ENCODE measurements around the gene TTLL9. TPM values are rescaled to one million over a fixed set of nuclear protein-coding genes. Genes with fewer than 3 reads are reported as not detected.

Gene TTLL9
- total RNA-seq, 6 donors from 2014 or later, result 0.31 to 20.7 (median 4.4) TPM

DNA sequence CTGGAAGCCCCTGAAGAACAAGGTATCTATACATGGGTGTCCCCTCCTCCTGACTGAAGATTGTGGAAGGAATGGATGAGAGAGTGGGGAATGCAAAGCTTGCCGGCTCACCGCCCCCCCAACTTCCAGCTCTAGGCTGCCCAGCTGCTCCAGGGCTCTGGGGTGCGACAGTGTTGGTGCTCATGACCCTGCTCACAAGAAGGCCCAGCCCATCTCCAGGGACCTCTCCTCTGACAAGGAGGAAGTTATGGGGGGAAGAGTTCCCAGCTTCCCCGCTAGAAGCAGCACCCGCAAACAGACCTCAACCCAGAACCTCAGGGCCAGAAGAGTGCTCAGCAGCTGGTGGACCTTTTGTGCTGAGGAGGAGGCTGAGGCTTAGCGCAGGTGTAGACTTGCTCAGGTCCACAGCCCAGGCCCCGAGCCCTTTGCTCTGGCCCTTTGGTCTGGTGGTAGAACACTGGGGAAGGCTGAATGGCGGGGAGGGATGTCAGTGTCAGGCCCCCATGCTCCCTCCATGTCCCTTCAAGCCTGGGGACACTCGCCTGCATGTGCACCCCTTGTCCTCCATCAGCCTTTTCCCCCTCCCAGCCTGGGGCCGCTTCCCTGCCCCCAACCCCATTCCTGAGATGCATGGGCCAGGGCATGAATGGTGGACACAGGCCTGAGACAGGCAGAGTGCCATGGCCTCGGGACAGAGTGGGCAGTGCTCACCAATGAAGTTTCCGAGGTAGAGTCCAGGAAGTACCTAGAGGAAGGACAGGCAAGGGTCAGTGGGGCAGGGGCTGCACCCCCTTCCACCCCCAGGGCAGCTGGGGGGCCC is 1.4 kb upstream of the TTLL9 start:
- H3K4me3 ChIP-seq, result peak overlapping the region in 1 of 4 donors; percentile 92
- H3K27ac ChIP-seq, result peak overlapping the region in 1 of 4 donors; percentile 62
- 63 to 69% methylated on average over 6 to 12 of the region's 12 CpGs for WGBS, 2 donors

DNA sequence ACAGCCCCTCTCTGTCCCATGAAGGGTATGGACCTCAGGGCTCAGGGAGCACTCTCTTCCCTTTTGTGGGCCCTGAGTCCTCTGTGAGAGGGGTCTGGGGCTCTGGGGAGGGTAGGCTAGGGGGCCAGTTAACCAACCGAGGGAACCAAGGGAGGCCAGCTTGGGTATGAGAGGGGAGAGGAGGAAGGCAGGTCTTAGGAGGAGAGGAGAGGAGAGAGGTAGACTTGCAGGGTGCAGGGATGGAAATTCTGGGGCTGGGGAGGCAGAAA is 827 bp upstream of the TTLL9 start:
- H3K36me3 ChIP-seq, result no peaks in the 10 kb centered on the region
- peaks cover 0 to 12% (median 4%) of the 10 kb centered on the region in 4 donors for H3K27me3 ChIP-seq
- WGBS, 2 donors, result 6 to 24% methylated on average over 1 of the region's 1 CpG
- ATAC-seq (ENCODE audit: low FRiP score in 2 of 2) (peak in 1 of 2 donors; percentile 25), DNase-seq (no peak)
- TF ChIP-seq, protein P1, sequence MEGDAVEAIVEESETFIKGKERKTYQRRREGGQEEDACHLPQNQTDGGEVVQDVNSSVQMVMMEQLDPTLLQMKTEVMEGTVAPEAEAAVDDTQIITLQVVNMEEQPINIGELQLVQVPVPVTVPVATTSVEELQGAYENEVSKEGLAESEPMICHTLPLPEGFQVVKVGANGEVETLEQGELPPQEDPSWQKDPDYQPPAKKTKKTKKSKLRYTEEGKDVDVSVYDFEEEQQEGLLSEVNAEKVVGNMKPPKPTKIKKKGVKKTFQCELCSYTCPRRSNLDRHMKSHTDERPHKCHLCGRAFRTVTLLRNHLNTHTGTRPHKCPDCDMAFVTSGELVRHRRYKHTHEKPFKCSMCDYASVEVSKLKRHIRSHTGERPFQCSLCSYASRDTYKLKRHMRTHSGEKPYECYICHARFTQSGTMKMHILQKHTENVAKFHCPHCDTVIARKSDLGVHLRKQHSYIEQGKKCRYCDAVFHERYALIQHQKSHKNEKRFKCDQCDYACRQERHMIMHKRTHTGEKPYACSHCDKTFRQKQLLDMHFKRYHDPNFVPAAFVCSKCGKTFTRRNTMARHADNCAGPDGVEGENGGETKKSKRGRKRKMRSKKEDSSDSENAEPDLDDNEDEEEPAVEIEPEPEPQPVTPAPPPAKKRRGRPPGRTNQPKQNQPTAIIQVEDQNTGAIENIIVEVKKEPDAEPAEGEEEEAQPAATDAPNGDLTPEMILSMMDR (IDR thresholded peaks at IDR 0.05), result no peak
- TF ChIP-seq POLR2AphosphoS5 (IDR thresholded peaks at IDR 0.05) (no peak), POLR2A (IDR thresholded peaks at IDR 0.05) (no peak), EP300 (IDR thresholded peaks at IDR 0.05) (no peak)
- peak overlapping the region; percentile 73 to 92 (median 78) for H3K4me3 ChIP-seq
- no peaks in the 10 kb centered on the region for H3K9me3 ChIP-seq
- H3K4me1 ChIP-seq, result peaks cover 9 to 21% (median 18%) of the 10 kb centered on the region in 4 donors
- H3K27ac ChIP-seq, result peak overlapping the region in 3 of 4 donors; percentile 49 to 76 (median 62)

More for the DNA sequence above, 1.4 kb upstream of the TTLL9 start:
- DNase-seq (no peak), ATAC-seq (ENCODE audit: low FRiP score in 2 of 2) (no peak)
- Histone ChIP-seq H3K4me1 (peaks cover 9 to 21% (median 18%) of the 10 kb centered on the region in 4 donors), H3K27me3 (peaks cover 0 to 12% (median 4%) of the 10 kb centered on the region in 4 donors), H3K36me3 (no peaks in the 10 kb centered on the region), H3K9me3 (no peaks in the 10 kb centered on the region)
- TF ChIP-seq, protein P1 (IDR thresholded peaks at IDR 0.05), result no peak
- TF ChIP-seq EP300 (IDR thresholded peaks at IDR 0.05), result no peak

DNA sequence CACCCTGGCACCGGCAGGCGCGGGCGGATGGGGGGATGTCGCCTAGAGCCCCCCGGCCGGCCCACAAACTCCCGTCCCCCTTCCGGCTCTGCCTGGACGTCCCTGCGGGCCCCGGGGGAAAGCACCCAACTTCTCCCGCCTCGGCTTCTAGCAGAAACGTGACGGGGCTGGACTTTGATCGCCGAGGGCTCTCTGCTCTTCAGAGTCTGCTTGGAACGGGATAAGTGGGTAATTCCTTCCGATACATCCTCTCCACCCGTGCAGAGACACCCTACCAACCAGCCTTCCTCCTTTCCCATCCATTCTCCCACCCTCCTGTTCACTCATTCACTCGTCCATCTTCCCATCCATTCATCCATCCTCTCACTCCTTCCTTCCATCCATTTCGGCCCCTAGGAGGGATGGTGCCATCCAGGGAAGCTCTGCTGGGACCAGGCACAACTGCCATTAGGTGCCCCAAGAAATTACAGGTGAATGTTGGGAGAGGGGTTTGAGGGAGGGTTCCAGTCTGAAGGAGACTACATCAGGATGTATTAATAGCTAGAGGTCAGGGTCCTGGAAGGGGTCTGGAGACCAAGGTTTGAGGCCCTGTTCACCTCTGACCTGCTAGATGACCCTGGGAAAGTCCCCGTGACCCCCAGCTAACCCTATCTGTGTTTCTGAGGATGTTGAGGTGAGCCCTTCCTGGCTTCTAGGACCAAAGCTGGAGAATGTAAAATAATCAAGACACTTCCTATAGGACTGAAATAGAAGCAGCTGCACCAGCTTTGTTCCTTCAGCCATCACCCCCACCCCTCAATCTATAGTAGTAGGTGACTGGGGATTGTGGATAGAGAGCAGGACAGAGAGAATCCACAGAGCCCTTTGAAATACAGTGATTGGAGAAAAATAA is 538 bp downstream of the TTLL9 start:
- peak overlapping the region; percentile 73 to 92 (median 78) for H3K4me3 ChIP-seq
- peaks cover 0 to 12% (median 4%) of the 10 kb centered on the region in 4 donors for H3K27me3 ChIP-seq
- 10 to 20% methylated on average over 8 to 21 of the region's 24 CpGs for WGBS, 2 donors
- TF ChIP-seq, protein P1 (IDR thresholded peaks at IDR 0.05), result no peak
- no peak for TF ChIP-seq POLR2A (IDR thresholded peaks at IDR 0.05)
- TF ChIP-seq POLR2AphosphoS5 (IDR thresholded peaks at IDR 0.05), result no peak
- TF ChIP-seq EP300 (IDR thresholded peaks at IDR 0.05), result no peak
- no peaks in the 10 kb centered on the region for H3K9me3 ChIP-seq
- H3K27ac ChIP-seq, result peak overlapping the region in 3 of 4 donors; percentile 49 to 76 (median 62)
- DNase-seq (no peak), ATAC-seq (ENCODE audit: low FRiP score in 2 of 2) (peak in 1 of 2 donors; percentile 16)
- peaks cover 9 to 21% (median 18%) of the 10 kb centered on the region in 4 donors for H3K4me1 ChIP-seq
- H3K36me3 ChIP-seq, result no peaks in the 10 kb centered on the region

DNA sequence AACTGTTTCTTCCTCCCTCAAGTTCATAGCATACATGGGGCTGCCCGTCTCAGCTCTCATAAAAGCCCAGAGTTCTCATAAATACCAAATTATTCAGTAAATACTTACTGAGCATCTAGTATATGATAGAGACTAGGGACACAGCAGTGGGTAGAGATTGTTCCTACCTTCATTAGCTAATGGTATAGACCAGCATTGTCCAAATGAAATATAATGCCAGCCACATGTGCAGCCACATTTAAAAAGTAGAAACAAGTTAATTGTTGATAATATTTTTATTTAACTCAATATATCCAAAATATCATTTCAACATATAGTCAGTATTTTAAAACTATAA is 1.2 kb downstream of the TTLL9 start:
- peaks cover 0 to 12% (median 4%) of the 10 kb centered on the region in 4 donors for H3K27me3 ChIP-seq
- DNase-seq (no peak), ATAC-seq (ENCODE audit: low FRiP score in 2 of 2) (no peak)
- no peak for TF ChIP-seq POLR2AphosphoS5 (IDR thresholded peaks at IDR 0.05)
- TF ChIP-seq, protein P1 (IDR thresholded peaks at IDR 0.05), result no peak
- no peak for TF ChIP-seq EP300 (IDR thresholded peaks at IDR 0.05)
- no peak for TF ChIP-seq POLR2A (IDR thresholded peaks at IDR 0.05)
- WGBS, 2 donors, result 87 to 100% methylated on average over 1 of the region's 1 CpG
- H3K36me3 ChIP-seq, result no peaks in the 10 kb centered on the region
- H3K4me3 ChIP-seq, result no peak overlapping the region
- no peak overlapping the region for H3K27ac ChIP-seq
- H3K9me3 ChIP-seq, result no peaks in the 10 kb centered on the region
- H3K4me1 ChIP-seq, result peaks cover 9 to 21% (median 18%) of the 10 kb centered on the region in 4 donors

Measured in upper lobe of left lung (tissue), 6 donors.